B cell (primary cell): ENCODE data around the gene TENT5A.

ENCODE experiments used
- EZH2 ChIP-seq: IDR thresholded peaks from 2 replicates; pipeline ENCODE4 v1.6.1; 2012; ENCODE audit warnings: borderline replicate concordance, low read depth, mild to moderate bottlenecking, moderate library complexity, low read length; ENCODE audit not compliant: insufficient read depth, poor library complexity, severe bottlenecking
- TF ChIP-seq, protein P1 (sequence below): fragments of 200-600 bp; IDR thresholded peaks from one replicate; pipeline ENCODE4 v1.8.0; 2022; ENCODE audit warnings: antibody characterized with exemption, mild to moderate bottlenecking

DNA sequence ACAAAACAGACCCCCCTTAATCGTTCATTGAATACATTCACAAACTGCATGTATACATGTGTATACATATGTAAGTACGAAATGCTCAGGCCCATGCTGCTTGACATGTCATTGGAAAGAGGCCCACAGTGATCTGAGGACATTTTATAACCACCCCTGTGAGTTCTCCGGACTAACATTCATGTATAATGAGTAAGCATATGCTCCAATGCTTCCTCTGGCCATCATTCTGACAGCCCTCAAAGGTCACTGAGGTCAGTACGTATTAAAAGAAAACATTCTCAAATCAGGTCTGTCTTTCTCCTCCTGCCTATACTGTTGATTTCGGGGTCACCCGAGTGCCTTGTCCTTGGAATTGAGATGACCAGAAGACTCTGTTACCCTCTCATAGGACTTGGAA is 54.9 kb downstream of the TENT5A start:
- TF ChIP-seq, protein P1, sequence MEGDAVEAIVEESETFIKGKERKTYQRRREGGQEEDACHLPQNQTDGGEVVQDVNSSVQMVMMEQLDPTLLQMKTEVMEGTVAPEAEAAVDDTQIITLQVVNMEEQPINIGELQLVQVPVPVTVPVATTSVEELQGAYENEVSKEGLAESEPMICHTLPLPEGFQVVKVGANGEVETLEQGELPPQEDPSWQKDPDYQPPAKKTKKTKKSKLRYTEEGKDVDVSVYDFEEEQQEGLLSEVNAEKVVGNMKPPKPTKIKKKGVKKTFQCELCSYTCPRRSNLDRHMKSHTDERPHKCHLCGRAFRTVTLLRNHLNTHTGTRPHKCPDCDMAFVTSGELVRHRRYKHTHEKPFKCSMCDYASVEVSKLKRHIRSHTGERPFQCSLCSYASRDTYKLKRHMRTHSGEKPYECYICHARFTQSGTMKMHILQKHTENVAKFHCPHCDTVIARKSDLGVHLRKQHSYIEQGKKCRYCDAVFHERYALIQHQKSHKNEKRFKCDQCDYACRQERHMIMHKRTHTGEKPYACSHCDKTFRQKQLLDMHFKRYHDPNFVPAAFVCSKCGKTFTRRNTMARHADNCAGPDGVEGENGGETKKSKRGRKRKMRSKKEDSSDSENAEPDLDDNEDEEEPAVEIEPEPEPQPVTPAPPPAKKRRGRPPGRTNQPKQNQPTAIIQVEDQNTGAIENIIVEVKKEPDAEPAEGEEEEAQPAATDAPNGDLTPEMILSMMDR: no peak
- TF ChIP-seq EZH2: no peak
